HG03442 (cell line): ENCODE results near the gene UNG.
"Not testable (repeated sequence)": the region's sequence is repeated elsewhere in the genome, so short reads cannot be mapped to it uniquely, and the experiment has no call there.

Experiments used
- ATAC-seq: cut with Tn5 transposase; IDR thresholded peaks from one replicate; pipeline ENCODE4 v1.9.1; 2021; ENCODE audit warnings: mild to moderate bottlenecking, moderate library complexity; ENCODE audit not compliant: unreplicated experiment

Gene UNG

DNA sequence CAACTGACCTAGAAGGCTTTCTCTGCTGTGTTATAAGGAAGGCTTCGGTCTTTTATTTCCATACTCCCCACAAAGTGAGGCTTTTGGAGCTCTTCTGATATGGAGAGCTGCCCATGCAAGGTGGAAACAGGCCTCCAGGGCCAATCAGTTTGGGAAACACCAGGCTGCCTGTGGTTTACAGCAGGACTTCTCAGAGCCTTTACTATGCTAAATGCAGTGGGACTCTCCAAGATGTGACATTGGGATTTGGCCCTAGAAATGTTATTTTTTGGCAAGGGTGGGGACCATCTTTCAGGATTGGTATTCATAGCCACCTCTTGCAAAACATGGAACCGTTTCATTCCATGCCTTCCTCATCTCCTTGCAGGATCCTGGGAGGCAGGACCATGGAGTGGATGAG, 22.7 kb downstream of the UNG start:
- ATAC-seq: no peak

DNA sequence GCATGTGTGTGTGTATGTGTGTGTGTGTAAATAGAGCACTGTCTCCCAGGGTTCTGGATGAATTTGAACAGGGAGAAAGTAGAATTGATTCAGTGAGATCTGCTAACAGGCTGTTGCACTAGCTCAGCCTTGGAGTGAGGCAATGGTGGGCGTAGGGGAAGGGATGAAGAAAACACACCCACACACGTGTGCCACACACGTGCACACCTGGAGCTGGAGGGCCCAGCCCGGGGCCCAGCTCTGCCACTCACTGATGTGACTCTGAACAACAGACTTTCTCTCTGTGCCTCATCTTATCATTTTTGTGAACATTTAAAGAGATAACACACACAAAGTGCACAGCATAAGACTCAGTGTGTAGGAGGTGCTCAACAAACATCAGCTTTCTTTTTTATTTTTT, 23.2 kb downstream of the UNG start:
- ATAC-seq: no peak

- no peak for ATAC-seq
Measured at GRCh38 chr12:109121346-109121880, 24.0 kb downstream of the UNG start.

DNA sequence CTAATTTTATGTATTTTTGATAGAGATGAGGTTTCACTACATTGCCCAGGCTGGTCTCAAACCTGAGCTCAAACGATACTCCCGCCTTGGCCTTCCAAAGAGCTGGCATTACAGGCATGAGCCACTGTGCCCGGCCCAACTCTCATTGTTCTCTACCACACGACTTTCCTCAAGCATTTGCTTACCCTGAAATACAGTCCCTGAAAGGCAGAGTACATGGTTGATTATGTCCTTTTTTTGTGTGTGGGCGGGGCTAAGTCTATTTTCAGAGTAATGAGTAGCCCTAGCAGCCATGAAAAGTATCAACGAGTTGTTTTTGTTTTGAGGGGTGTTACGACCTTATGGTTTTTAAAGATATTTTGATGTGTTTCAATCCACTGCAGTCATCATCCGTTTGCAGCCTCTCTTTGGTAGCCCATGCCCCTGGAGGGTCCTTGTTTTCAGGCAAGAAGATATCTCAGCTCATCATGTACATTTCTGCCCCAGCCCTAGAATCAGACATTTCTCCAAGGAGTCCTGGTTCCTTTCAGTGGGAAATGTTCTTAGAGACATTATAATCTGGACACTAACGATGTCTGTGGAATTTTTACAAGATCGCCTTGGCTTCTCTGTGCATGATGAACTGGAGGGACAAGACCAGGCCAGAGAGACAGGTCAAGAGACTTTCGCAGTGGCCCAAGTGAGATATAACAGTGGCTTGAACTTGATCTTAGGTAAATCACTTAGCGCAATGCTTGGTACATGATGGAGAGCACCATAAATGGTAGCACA, 27.7 kb downstream of the UNG start:
- ATAC-seq: no peak

DNA sequence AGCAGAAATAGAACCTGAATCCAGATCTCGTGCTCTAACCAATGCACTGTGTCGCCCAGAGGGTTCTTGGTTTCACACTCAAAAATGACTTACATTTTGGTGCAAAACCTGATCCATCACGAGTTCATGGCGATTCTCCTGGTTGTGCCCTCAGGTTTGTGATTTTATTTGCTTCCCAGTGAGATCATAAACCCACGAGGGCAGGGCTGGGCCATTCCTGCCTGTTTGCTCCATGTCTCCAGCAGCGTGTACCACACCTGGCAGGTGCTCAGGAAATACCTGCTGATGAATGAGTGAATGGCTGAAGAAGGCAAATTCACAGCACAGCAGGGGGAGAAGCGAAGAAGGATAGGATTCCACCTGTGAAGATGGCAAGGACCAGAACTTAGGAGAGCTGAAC, 28.4 kb downstream of the UNG start:
- ATAC-seq: no peak

GRCh38 chr12:109126784-109127183, 29.4 kb downstream of the UNG start:
- ATAC-seq: no peak

- no peak for ATAC-seq
Measured at GRCh38 chr12:109127533-109128242, 30.3 kb downstream of the UNG start.

DNA sequence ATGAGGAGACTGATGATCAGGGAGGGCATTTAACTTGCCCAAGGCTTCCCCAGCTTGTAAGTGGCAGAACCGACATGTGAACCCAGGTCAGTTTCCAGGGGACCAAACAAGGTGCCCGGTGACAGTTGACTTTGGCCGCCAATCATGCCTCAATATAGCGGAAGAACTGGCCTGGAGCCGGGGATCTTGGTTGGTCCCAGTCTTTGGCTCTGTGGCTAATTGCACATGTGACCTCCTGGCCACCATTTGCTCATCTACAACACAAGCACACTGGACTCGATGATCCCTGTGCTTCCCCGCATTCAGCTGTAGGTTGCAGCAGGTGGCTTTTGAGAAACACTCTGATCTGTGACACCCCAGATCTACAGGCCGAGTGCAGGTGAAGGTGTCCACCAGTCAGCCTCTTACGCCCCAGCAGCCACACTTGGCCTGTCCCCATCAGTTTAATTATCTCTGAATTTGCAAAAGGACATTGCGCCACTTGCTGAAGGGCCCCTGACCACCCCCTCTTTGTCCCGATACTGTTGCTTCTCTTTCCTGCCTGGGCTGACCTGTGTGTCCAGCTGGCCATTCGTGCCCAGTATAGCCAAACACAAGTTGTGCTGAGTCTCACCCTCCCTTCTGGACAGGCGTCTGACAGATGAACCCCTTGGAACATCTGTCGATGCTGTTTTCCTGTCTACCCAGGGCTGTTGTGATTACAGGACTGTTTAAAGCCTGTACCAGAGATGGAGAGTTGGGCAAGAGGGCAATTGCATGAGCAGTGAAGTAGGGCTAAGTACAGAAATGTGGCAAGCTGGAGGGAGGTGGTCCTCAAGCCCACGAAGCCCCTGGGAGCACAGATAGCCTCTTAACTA, 33.1 kb downstream of the UNG start:
- ATAC-seq: no peak

DNA sequence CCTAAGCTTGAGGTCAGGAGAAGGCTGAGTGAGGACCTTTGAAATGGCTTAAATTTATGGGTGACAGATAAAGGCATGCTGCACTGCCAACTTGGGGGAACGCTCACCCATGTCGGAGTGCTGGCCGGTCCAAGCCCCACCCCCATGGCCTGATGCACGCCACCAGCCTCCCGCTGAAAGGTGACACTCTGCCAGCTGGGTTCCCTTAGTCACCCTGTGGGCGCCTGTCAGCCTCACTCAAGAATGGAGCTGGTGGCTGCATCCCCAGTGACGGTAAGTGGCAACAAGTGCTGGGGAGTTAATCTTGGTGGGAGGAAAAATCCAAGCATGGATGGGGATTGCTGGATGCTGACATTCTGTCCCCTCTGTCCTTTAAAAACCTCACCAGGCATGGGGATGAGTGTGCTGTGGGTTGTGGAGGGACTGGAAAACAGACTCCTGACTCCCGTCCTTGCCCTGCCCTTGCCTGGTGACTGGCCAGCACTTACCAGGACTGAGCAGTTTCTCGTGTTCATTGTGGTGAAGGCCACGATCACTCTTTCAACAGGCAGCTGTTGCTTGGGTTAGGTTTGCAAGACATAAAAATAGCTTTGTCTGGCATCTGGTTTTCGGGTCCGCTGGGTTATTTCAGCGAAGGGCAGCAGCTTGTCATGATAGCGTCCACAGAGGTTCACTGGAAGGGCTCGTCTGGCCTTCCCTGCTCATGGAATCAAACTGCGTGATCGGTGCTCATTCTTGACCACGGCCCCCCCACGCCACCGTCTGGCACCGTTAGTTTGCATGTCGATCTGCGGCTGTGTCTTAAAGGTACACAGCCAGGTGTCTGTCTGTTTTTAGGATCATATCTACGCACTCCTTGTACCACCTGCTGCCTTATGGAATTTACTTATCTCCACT, 34.0 kb downstream of the UNG start:
- no peak for ATAC-seq

GRCh38 chr12:109134186-109134917, 37.0 kb downstream of the UNG start:
- no peak for ATAC-seq

GRCh38 chr12:109137055-109137454, 39.7 kb downstream of the UNG start:
- ATAC-seq: no peak

- ATAC-seq: no peak
Measured at GRCh38 chr12:109139360-109139759, 42.0 kb downstream of the UNG start.

DNA sequence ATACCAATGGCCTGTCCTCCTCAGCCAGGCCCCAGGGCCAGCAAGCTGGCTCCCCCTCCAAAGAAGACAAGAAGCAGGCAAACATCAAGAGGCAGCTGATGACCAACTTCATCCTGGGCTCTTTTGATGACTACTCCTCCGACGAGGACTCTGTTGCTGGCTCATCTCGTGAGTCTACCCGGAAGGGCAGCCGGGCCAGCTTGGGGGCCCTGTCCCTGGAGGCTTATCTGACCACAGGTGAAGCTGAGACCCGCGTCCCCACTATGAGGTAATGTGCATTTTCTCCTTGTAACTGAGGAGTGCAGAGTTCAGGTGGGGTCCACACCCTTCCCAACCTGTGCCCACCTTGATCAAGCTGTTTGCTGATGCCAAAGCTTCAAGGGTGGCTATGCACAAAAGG, 42.4 kb downstream of the UNG start:
- no peak for ATAC-seq

DNA sequence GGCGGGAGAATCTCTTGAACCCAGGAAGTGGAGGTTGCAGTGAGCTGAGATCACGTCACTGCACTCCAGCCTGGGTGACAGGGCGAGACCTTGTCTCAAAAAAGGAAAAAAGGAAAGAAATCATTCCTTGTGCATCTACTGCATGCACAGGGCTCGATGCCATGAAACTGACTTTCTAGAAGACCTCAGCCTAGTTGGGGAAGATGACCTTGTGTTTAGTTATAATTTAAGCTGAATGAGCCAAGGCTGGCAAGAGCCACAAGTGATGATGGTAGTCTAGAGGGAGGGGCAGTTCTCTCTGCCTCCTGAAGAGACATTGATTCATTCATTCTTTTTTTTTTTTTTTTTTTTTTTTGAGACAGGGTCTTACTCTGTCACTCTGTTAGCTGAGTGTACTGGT, 43.2 kb downstream of the UNG start:
- no peak for ATAC-seq

GRCh38 chr12:109144224-109144623, 46.8 kb downstream of the UNG start:
- ATAC-seq: no peak

DNA sequence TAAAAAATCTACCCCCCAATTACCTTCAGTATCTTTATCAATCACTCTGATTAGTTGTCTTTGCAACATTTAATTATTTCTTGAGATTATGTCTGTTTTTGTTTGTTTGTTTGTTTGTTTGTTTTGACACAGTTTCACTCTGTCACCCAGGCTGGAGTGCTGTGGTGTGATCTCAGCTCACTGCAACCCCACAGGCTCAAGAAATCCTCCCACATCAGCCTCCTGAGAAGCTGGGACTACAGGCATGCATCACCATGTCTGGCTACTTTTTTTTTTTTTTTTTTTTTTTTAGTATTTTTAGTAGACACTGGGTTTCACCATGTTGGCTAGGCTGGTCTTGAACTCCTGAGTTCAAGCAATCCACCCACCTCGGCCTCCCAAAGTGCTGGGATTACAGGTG, 49.7 kb downstream of the UNG start:
- ATAC-seq: not testable (repeated sequence)

DNA sequence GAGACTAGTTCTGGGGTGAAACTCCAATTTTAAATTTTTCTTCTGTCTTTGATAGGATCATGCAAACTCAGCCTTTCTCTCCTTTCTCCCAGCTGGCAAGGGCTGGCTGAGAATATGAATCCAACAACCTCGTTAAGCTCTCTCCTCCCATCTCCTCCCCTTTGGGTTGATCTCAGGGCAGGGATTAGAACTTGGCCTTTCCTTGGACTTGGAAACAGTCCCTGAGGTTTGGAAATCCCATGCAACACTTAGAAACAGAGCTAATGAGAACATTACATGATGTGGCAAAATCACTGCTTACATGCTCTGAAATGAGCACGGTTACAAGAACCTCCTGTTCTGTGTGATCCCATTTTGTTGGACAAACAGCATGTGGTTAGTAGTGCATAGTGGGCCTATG, 50.6 kb downstream of the UNG start:
- ATAC-seq: no peak

GRCh38 chr12:109150124-109150640, 52.8 kb downstream of the UNG start:
- no peak for ATAC-seq

DNA sequence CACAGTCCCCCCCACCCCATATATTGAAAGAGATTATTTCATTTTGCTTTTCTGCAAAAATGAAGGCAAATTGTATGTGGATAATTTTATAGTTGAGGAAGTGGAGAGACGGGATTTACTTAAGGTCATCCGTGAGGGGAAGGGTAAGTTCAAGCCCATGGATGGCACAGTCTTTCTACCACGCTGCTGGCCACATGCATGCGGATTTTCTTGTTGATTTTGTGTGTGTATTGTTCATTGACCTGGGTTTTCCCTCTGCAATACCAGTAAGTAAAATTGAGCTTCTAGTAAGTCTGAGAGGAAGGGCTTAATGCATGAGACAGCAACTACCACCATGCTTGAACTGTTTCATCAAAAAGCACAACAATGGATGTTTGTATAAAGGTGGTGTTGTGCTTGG, 54.1 kb downstream of the UNG start:
- no peak for ATAC-seq
